Endothelial cell of umbilical vein (primary cell): ENCODE measurements around the gene RTCA. TPM values are rescaled to one million over a fixed set of nuclear protein-coding genes. Genes with fewer than 3 reads are reported as not detected.

Experiments
- BruUV-seq: library from RNA; stranded (reverse); fragments of 400-500 nt; replicated peaks from 2 replicates; lab custom pipeline; 2021; lab: Mats Ljungman, UMichigan
- CTCF ChIA-PET: fragments of 300-600, 350-600 bp; sonication (Branson Sonifier 250); formaldehyde crosslinking; loops from one replicate; lab custom pipeline; 2021; ENCODE audit warnings: antibody characterized with exemption, inconsistent platforms; lab: Charles Lee
- POLR2A ChIA-PET: fragments of 300-600, 350-600 bp; sonication (Branson Sonifier 250); formaldehyde crosslinking; loops from one replicate; lab custom pipeline; 2021; ENCODE audit warnings: antibody characterized with exemption, inconsistent platforms; lab: Charles Lee
- DNase-seq: peaks from one replicate; pipeline ENCODE4 v3.0.0-alpha.2; 2011; ENCODE audit warnings: low read depth, low spot score
- FAIRE-seq: peaks from 2 replicates; lab custom pipeline; 2011; peaks lifted over from hg19 to GRCh38; lab: Jason Lieb, UNC
- H2AFZ ChIP-seq: 2 replicates; pipeline ENCODE4 v1.6.0; 2012; ENCODE audit warnings: low read depth, low read length, control low read depth, inconsistent platforms
- H3K27ac ChIP-seq: 2 replicates; pipeline ENCODE4 v1.5.1; 2011; ENCODE audit warnings: low read depth, mild to moderate bottlenecking, control low read depth, low read length, moderate library complexity; ENCODE audit not compliant: insufficient read depth
- H3K27me3 ChIP-seq, 2 experiments: 2 replicates each; pipeline versions ENCODE4 v1.6.0 to v1.6.1; 2011; ENCODE audit warnings: low read length in 2 of 2, mixed read lengths in 1 of 2; ENCODE audit not compliant: control insufficient read depth in 2 of 2, insufficient read depth in 2 of 2
- H3K36me3 ChIP-seq, 2 experiments: 2 replicates in 1 of 2; 3 replicates in 1 of 2; pipeline ENCODE4 v1.5.1; 2011; ENCODE audit warnings: low read length in 2 of 2, mild to moderate bottlenecking in 1 of 2, moderate library complexity in 1 of 2; ENCODE audit not compliant: control insufficient read depth in 2 of 2, insufficient read depth in 2 of 2; ENCODE audit errors: extremely low read depth in 1 of 2
- H3K4me1 ChIP-seq: 3 replicates; pipeline ENCODE4 v1.5.1; 2011; ENCODE audit warnings: mild to moderate bottlenecking, low read length; ENCODE audit not compliant: control insufficient read depth, insufficient read depth; ENCODE audit errors: extremely low read depth
- H3K4me2 ChIP-seq: 2 replicates; pipeline ENCODE4 v1.6.1; 2011; ENCODE audit warnings: low read length, control low read depth, mixed read lengths; ENCODE audit not compliant: insufficient read depth
- H3K4me3 ChIP-seq, 3 experiments: fragments of 200-600 bp in 1 of 3; sonication (generic), shearing (Covaris generic) in 1 of 3; replicated peaks in 1 of 3; 2 replicates each; pipeline ENCODE4 v1.5.1; 2011 to 2016; ENCODE audit warnings: control low read depth in 3 of 3, low read length in 3 of 3, mild to moderate bottlenecking in 2 of 3, inconsistent platforms in 1 of 3, low read depth in 1 of 3, moderate library complexity in 1 of 3; ENCODE audit not compliant: insufficient read depth in 1 of 3
- H3K79me2 ChIP-seq: 2 replicates; pipeline ENCODE4 v1.6.0; 2012; ENCODE audit warnings: low read length, inconsistent platforms; ENCODE audit not compliant: control insufficient read depth, insufficient read depth
- H3K9ac ChIP-seq: replicated peaks from 2 replicates; pipeline ENCODE3; 2011; ENCODE audit warnings: low read length, control low read depth; ENCODE audit not compliant: insufficient read depth; ENCODE audit errors: extremely low read depth
- H3K9me1 ChIP-seq: replicated peaks from 3 replicates; pipeline ENCODE4 v1.6.0; 2011; ENCODE audit warnings: mild to moderate bottlenecking, low read length; ENCODE audit not compliant: control insufficient read depth, insufficient read depth; ENCODE audit errors: extremely low read depth
- H3K9me3 ChIP-seq: replicated peaks from 2 replicates; pipeline ENCODE4 v1.5.1; 2012; ENCODE audit warnings: low read length, inconsistent platforms; ENCODE audit not compliant: control insufficient read depth, insufficient read depth
- H4K20me1 ChIP-seq: replicated peaks from 2 replicates; pipeline ENCODE3; 2011; ENCODE audit warnings: mild to moderate bottlenecking, low read length; ENCODE audit not compliant: control insufficient read depth, insufficient read depth; ENCODE audit errors: extremely low read depth
- EZH2 ChIP-seq: IDR thresholded peaks from 2 replicates; pipeline ENCODE4 v1.6.1; 2012; ENCODE audit warnings: borderline replicate concordance, low read depth, mild to moderate bottlenecking, moderate library complexity, low read length, inconsistent platforms; ENCODE audit not compliant: severe bottlenecking
- FOS ChIP-seq: IDR thresholded peaks from 2 replicates; pipeline ENCODE4 v1.6.1; 2011; ENCODE audit warnings: mild to moderate bottlenecking, low read length, moderate library complexity, borderline replicate concordance; ENCODE audit not compliant: insufficient read depth
- GATA2 ChIP-seq: IDR thresholded peaks from 2 replicates; pipeline ENCODE4 v1.7.0; 2011; ENCODE audit warnings: low read depth, mild to moderate bottlenecking, moderate library complexity, mixed read lengths, low read length; ENCODE audit not compliant: insufficient read length, insufficient read depth
- JUN ChIP-seq: IDR thresholded peaks from 2 replicates; pipeline ENCODE4 v1.6.1; 2011; ENCODE audit warnings: borderline replicate concordance, low read depth; ENCODE audit not compliant: insufficient read length, insufficient read depth
- MYC ChIP-seq: IDR thresholded peaks from one replicate; pipeline ENCODE4 v1.6.1; 2011; ENCODE audit warnings: mild to moderate bottlenecking, low read depth, low read length
- POLR2A ChIP-seq: IDR thresholded peaks from 2 replicates; pipeline ENCODE4 v1.6.1; 2012; ENCODE audit warnings: low read depth, mild to moderate bottlenecking, control low read depth, low read length
- POLR2AphosphoS5 ChIP-seq: IDR thresholded peaks from 2 replicates; pipeline ENCODE4 v1.6.1; 2012; ENCODE audit warnings: low read depth, mild to moderate bottlenecking, control low read depth, low read length, moderate library complexity; ENCODE audit not compliant: insufficient read depth
- dilution Hi-C: fragments of 300-500 bp; cut with MboI; formaldehyde crosslinking; loops from one replicate; pipeline ENCODE4 v1.15.0; 2019; ENCODE audit warnings: low sequenced_read_pairs; ENCODE audit not compliant: extremely low pct_ligation_motif_present
- intact Hi-C: fragments of 100-400 bp; cut with micrococcal nuclease; formaldehyde crosslinking; loops from one replicate; pipeline ENCODE4 v1.10.0; 2022
- polyA plus RNA-seq, 4 experiments: library from polyadenylated mRNA; depleted of rRNA in 3 of 4; stranded (reverse) in 3 of 4; unstranded in 1 of 4; fragments of >200 nt; gene quantifications; 2 replicates each; pipeline versions ENCODE4 v1.2.1 to v1.2.3, GENCODE V29; 2011 to 2012; ENCODE audit warnings: missing spikeins in 1 of 4
- total RNA-seq: library from RNA; stranded (reverse); gene quantifications from 2 replicates; pipeline ENCODE4 v1.2.3, GENCODE V29; 2021
- TF ChIP-seq, protein P1 (sequence below): IDR thresholded peaks from 2 replicates; pipeline ENCODE4 v1.6.1; 2011; ENCODE audit not compliant: insufficient read depth, insufficient read length
- TF ChIP-seq, protein P2 (sequence below), 2 donors: IDR thresholded peaks; 1 replicate in 1 of 2; 2 replicates in 1 of 2; pipeline ENCODE4 v1.5.1; 2011; ENCODE audit warnings: low read length in 2 of 2, mild to moderate bottlenecking in 2 of 2, moderate library complexity in 2 of 2, control low read depth in 1 of 2, inconsistent platforms in 1 of 2, low read depth in 1 of 2; ENCODE audit not compliant: insufficient read depth in 1 of 2; ENCODE audit errors: extremely low read depth in 1 of 2

RTCA gene
- total and polyA plus RNA-seq, 2 donors (not counting 3 experiments of a cell fraction or from before 2014, with no cell fraction given), result 20.3 to 46.6 TPM

DNA sequence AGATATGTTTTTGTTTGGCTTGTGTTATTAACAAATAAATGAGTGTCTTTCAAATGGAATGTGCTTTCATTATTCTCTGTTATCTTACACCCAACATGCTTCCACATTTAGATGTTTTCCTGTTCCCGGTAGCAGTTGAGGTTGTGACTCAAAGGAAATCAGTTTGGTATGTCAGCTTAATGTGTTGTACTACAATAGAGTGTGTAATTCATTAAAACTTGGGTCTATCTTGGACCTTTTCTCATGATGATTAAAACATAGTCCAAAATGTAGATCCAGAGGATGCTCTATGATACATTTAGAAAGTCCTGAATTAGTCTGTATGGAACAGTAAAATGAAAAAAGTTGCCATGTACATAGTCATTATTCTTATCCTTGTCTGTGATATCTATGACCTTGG lies 26.7 kb downstream of the RTCA start:
- Histone ChIP-seq H3K27me3 (no peaks in the 10 kb centered on the region), H2AFZ (no peak overlapping the region), H3K36me3 (peaks cover 0 to 11% of the 10 kb centered on the region in 2 experiments), H4K20me1 (no peaks in the 10 kb centered on the region), H3K4me2 (peak overlapping the region; percentile 63), H3K9me3 (no peaks in the 10 kb centered on the region), H3K4me1 (peaks cover 43% of the 10 kb centered on the region), H3K79me2 (peaks cover 2% of the 10 kb centered on the region), H3K27ac (peak overlapping the region; percentile 97), H3K9ac (peak overlapping the region; percentile 66), H3K4me3 (no peak overlapping the region), H3K9me1 (no peaks in the 10 kb centered on the region)
- TF ChIP-seq EZH2 (no peak), JUN (peak; percentile 96), FOS (peak; percentile 64), POLR2AphosphoS5 (peak; percentile 90), POLR2A (peak; percentile 82), MYC (no peak), GATA2 (peak; percentile 80)
- TF ChIP-seq, protein P1, sequence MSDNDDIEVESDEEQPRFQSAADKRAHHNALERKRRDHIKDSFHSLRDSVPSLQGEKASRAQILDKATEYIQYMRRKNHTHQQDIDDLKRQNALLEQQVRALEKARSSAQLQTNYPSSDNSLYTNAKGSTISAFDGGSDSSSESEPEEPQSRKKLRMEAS, result no peak
- TF ChIP-seq, protein P2, sequence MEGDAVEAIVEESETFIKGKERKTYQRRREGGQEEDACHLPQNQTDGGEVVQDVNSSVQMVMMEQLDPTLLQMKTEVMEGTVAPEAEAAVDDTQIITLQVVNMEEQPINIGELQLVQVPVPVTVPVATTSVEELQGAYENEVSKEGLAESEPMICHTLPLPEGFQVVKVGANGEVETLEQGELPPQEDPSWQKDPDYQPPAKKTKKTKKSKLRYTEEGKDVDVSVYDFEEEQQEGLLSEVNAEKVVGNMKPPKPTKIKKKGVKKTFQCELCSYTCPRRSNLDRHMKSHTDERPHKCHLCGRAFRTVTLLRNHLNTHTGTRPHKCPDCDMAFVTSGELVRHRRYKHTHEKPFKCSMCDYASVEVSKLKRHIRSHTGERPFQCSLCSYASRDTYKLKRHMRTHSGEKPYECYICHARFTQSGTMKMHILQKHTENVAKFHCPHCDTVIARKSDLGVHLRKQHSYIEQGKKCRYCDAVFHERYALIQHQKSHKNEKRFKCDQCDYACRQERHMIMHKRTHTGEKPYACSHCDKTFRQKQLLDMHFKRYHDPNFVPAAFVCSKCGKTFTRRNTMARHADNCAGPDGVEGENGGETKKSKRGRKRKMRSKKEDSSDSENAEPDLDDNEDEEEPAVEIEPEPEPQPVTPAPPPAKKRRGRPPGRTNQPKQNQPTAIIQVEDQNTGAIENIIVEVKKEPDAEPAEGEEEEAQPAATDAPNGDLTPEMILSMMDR (IDR thresholded peaks at IDR 0.05; ENCODE audit: extremely low read depth in 1 of 2, insufficient read depth in 1 of 2, low read depth in 1 of 2, low read length in 2 of 2), result no peak
- intact Hi-C loops, result loop anchor here (1.0 to 10.0 kb wide), 6 partner anchors 16 to 572 kb away; partner anchors contain the start of genes CDC14A, RTCA, SASS6 and TRMT13
- ChIA-PET POLR2A (no interaction called here), CTCF (interaction anchor here (1.0 to 6.9 kb wide), 6 partner anchors 8 to 166 kb away, joined by 3 to 73 read pairs (median 4); partner anchors contain the start of genes CDC14A and DBT)
- peak; percentile 96 for DNase-seq
- dilution Hi-C loops, result no loop called here
- FAIRE-seq, result peak; percentile 79
- BruUV-seq, result no TSS peak
